Measurements from ENCODE around the gene ZNF70.

DNA sequence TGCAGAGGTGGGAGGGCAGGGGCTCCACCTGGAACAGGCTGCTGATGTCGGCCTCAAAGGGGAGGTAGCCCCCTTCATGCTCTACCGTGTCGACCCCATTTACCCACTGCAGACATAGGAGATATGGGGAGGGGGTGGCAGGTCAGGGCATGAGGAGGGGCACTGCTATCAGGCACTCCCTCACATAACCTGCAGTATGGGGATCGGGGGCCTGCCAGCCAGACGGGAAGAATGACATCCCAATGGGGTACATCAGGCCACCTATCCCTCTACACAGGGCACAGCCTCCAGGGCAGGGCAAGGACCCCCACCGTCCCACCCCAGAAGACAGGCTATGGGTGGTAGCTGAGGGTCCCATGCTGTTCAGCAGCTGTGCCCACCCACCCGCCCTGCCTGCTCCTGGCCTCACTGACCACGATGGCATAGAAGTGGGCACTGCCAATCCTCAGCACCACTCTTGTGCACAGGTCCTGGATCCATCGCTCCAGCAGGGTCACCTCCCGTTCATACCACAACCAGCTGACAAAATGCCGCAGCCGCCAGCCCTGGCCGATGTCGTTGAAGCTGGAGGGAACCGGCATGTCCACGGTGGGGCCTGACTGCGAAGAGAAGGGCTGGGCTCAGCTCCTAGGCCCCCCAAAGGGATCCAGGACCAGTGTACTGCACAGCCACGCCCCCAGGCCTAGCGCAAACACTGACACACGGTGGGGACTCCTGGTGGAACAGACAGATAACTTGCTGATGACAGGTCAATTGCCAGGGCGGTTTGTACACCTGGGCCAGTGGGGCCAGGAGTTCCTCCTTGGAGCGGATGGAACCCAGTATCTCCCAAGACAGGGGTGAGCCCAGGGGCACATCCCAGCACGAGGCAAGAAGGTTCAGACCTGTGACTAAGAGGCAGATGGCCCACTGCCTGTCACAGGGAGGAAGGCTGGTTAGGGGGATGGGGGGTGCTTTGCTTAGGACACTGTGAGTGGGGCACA is 36.0 kb downstream of the ZNF70 start:
- no peak for TF ChIP-seq CTCF (IDR thresholded peaks at IDR 0.05)
- no peak for TF ChIP-seq POLR2A (IDR thresholded peaks at IDR 0.05)

Data from tibial nerve (tissue), 3 donors.